ENCODE measurements around the gene CHCT1.
"Not testable (repeated sequence)": the region's sequence is repeated elsewhere in the genome, so short reads cannot be mapped to it uniquely, and the experiment has no call there.

The CHCT1 gene

DNA sequence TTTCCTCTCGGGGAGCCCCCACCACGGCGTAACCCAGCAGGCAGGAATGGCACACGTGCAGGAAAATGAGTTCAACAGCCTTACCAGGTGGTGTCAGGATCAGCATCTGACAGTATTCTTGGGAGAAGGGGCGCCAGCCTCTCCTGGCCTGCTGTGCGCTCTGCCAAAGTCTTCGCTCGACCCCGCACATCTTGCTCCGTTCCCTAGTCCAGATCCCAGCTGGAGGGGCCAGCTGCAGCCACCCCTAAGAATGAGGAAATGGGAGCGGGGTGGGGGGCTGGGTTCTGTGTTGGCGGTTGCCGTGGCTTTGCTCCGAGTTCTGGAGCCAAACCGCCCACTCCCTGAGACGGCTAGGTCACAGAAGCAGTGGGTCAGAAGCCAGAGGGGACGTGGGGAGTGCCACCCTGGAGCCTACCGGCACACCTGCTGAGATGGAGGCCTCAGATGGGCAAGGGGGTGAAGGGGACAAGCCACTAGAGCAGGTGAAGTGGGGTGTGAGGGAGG lies at the start of gene CHCT1:
CHCT1 (plus strand) TSS at position 328 of the 504 bp plus-strand sequence; CDS start at position 432, 104 bp downstream.
- peak within 1 kb of the TSS; percentile 54 for H3K4me3 ChIP-seq (ENCODE audit: low read depth, low read length)

DNA sequence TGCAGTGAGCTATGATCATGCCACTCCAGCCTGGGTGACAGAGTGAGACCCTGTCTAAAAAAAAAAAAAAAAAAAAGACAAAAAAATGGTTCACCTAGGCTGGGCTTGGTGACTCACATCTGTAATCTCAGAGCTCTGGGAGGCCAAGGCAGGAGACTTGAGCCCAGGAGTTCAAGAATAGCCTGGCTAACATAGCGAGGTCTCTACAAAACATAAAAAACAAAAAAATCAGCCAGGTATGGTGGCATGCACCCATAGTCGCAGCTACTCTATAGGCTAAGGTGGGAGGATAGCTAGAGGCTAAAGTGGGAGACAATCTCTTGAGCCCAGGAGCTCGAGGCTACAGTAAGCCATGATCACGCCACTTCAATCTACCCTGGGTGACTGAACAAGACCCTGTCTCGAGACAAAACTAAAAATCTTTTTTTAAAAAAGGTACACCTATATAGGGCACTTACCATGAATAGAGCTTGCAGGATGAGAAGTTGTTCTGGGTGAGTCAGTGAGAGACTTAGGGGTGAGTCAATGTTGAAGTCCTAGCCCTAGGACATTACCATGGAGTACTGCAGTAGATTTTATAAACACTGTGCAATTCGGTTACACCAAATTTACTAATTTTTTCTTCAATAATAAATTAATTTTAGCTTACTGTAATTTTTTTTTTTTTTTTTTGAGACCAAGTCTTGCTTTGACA lies 49.4 kb upstream of the CHCT1 start:
- H3K4me3 ChIP-seq (ENCODE audit: low read depth, low read length) = no peak overlapping the region

DNA sequence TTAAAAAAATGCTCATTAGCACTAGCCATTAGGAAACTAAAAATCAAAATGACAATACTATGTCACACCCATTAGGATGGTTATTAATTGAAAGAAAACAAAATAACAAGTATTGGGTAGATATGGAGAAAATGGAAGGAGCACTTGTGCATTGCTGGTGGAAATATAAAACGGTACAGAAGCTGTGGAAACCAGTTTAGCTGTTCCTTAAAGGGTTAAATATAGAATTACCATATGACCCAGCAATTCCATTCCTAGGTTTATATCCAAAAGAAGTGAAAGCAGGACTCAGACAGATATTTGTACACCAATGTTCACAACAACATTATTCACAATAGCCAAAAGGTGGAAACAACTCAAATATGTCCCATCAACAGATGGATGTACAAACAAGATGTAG lies 44.1 kb upstream of the CHCT1 start:
- not testable (repeated sequence) for H3K4me3 ChIP-seq (ENCODE audit: low read depth, low read length)

DNA sequence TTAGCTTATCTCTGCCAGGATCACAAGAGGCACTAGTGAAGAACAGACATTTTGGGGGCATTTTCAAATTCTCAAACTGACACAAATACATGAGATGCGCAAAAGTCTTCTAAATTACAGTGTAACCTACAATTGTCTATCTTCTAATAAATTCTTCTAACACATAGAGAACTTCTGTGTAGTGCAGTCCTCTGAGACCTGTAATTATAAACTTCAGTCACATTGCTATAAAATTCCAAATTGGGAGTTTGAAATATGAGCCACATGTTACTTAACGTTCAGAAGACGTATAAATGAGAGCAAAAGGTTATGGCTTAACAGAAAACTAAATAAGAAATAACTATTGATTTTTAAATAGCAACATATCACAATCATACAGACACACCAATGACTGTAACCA lies 42.8 kb upstream of the CHCT1 start:
- H3K4me3 ChIP-seq (ENCODE audit: low read depth, low read length) = not testable (repeated sequence)

DNA sequence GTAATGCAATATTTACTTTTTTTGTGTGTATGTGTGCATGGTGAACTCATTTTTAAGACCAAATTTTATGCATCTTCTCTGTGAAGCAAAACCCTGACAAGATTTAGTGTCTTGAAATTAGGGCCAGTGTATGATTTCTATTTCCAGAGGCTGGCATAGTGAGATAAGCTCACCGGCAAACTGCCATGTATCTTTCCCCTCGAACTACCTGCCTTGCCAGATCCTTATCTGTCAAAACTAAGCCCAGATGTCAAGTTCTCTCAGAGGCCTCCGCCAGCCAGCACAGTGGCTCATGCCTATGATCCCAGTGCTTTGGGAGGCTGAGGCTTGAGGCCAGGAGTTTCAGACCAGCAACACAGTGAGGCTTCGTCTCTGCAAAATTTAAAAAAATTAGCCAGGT lies 40.3 kb upstream of the CHCT1 start:
- H3K4me3 ChIP-seq (ENCODE audit: low read depth, low read length) = no peak overlapping the region

DNA sequence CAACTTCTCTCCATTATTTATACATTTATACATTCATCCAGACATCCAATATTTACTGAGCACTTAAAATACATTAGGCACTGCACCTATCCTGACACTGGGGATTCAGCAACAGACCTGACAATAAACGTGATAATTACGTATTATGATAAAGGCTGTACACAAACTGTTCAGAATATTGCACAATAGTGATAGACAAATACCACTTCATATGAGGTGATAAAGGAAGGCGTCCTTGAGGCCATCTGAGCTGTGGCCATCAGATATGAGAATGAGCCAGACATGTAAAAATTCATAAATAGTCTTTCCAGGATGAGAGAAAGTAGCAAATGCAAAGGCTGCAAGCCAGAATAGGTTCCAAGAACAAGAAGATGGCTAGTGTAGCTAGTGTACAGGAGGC lies 38.9 kb upstream of the CHCT1 start:
- no peak overlapping the region for H3K4me3 ChIP-seq (ENCODE audit: low read depth, low read length)

DNA sequence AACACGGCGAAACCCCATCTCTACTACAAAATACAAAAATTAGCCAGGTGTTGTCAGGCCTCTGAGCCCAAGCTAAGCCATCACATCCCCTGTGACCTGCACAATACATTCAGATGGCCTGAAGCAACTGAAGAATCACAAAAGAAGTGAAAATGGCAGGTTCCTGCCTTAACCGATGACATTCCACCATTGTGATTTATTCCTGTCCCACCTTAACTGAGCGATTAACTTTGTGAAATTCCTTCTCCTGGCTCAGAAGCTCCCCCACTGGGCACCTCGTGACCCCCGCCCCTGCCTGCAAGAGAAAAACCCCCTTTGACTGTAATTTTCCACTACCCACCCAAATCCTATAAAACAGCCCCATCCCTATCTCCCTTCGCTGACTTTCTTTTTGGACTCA lies 37.4 kb upstream of the CHCT1 start:
- H3K4me3 ChIP-seq (ENCODE audit: low read depth, low read length) = not testable (repeated sequence)

DNA sequence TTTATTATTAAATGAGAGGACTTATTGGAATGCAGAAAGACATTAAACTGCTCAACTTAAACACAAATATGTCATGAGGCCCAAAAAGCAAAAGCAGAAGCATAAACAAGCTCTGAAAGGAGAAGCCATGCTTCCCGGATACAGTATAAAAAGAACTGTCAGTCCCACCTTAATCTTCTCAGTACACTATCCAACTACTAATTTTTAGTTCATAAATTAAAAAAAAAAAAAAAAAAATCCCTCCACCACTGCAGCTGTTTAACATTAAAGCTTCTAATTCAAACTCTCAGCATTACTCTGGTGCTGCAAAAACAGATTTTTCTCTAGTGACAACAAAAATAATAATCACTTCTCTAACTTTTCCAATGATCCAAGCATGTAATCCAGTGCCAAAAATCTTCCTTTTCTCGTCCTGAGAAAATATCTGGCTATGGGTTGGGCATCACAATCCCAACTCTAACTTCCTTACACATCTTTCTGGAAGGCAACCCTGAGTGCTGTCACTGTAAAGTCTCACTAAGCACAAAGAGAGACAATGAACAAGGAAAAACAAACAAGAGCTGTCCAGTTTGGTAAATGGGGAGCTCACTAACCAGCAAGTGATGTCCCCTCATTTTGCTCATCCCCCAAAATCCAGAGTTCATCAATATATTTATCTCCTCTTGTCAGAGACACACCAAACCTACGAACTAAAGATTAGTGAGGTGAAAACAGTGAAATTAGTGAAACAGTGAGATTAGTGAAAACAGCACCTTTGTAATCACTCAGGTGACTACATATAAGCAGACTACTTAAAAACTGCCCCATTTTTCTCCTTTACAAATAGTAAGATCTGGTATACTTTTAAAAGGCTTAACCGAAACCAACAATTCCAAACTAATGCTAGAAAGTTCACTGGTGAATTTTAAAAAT lies 35.9 kb upstream of the CHCT1 start:
- H3K4me3 ChIP-seq (ENCODE audit: low read depth, low read length) = no peak overlapping the region

DNA sequence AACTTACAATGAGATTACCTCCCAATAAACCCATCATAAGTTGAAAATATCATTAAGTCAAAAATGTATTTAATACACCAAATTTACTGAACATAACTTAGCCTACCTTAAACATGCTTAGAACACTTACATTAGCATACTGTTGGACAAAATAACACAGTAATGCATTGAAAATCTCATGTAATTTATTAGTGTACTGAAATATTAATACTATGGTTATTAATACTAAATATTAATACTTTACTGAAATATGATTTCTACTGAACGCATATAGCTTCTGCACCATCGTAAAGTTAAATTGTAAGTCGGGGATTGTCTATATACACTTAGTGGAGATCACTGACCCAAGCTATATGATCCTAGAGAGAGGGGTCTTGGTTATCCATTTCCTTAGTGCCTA lies 34.6 kb upstream of the CHCT1 start:
- no peak overlapping the region for H3K4me3 ChIP-seq (ENCODE audit: low read depth, low read length)

DNA sequence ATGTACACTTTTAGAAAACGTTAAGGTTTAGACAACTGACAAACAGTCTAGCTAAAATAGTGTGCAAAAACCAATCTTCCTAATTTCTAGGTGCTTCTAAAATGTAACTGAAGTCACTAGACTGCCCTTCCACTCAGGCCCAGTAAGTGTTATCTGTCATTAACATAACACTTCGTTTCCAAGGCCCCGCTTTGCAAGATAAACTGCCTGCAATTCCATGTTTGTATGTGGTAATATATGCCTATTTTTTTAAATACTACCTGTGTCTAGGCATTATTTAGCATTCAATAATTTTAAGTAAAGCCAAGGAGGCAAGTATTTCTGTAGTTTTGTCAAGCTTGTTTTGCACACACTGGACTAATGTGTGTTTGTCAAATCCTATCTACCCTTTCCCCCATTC lies 33.5 kb upstream of the CHCT1 start:
- no peak overlapping the region for H3K4me3 ChIP-seq (ENCODE audit: low read depth, low read length)

DNA sequence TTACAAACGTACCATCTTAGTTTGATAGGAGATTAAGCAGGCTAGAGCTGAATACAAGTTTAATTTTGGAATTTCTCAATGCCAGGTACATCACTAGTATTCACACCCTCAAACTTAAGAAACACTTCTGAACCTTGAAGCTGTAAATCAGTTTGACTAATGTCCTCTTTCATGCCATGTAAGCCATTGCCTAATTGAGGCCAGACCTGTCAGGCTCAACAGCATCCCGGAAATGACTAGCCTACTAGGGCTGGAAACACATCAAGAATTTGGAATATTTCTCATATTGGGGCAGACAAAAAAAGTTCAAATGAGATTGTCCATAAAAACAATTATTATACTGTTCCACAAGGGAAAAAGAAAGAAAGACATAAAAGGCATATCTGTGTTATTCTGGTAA lies 32.1 kb upstream of the CHCT1 start:
- peak overlapping the region; percentile 96 for H3K4me3 ChIP-seq (ENCODE audit: low read depth, low read length)

DNA sequence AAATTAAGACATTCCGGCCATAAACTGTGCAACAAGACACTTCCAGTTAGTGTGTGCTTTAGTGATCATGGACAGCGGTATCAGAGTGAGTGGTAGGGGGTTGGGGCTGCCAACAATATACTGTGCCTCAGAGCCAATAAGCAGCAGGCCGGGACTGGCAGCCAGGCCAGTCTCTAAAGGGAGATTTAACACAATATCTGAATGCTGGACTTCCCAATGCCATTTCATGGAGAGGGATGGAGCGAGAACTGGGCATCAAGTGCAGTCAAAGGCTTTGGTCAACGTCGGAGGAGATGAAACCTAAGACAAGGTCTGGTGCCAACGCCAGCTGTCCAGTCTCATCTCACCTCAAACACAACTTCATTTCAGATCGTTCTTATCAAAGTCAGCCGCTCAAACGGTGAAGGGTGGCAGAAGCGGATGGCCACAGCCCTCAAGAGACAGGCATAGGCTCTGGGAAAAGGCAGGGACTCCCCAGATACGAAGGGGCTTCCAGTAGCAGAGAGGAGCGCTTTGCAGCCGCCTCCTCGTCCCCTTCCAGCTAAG lies 31.3 kb upstream of the CHCT1 start:
- H3K4me3 ChIP-seq (ENCODE audit: low read depth, low read length) = peak overlapping the region; percentile 96

DNA sequence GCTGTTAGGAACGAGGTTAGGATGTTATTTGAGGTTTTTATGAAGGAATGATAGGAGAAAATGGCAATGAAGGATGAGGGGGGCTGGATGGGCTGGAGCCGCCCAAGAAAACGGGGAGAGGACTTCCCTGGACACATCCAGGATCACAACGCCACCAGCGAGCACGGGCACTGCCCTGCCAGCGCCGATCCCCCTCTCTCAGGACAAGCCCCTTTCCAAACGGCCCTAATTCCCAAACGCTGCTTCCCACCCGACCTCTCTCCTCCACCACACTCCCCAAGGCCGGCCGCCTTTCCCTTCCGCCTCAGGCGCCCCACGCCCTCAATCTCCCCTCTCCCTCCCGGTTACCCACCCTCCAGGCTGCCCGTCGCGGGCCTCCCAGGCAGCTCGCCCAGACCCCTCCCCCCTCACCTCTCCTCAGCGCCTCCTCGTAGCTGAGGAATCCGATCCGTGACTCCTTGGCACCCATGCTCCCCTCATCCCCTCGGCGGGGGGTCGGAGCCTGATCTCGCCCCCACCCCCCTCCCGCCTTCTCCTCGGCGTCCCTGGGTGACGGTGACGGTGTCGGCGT lies 30.7 kb upstream of the CHCT1 start:
- H3K4me3 ChIP-seq (ENCODE audit: low read depth, low read length) = peak overlapping the region; percentile 96

DNA sequence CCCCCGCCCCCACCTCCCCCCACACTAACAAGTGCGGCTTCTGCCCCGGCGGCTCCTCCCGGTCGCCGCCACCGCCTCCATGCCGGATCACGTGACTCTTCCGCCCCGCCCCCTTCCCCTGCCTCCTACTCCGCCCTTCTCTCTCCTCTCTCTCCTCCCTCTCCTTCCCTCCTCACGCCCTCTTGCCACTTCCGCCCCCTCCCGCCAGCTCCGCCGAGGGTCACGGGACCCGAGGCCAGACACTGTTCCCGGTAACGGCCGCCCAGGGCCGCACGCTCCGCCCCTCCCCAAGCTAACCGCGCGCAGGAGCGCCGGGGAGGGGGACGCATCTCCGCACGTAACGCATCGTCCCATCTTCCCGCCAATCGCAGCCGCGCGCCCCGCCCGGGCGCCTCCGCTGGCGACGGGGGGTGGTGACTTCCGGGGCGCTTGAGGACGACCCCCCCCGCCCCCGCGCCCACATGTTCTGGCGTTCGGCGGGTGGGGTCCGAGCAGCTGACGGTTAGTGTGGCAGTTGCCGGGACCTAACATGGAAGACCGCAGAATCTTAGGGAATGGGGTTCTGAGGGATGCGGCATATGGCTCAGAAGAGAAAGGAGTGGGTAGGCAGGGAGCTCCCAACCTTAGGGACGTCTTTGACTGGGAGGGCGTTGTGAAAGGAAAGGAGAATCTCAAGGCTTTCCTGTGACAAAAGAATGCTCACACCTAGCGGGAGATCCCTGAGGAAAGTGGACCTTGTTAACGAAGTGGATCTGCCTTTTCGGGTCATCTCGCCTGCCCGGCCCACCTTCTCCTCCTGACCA lies 30.0 kb upstream of the CHCT1 start, which contains the start of gene USP32:
USP32 (minus strand) TSS at position 92 of the 803 bp plus-strand sequence. CDS start 194 bp downstream, outside the sequence.
- H3K4me3 ChIP-seq (ENCODE audit: low read depth, low read length) = peak within 1 kb of the TSS; percentile 96

DNA sequence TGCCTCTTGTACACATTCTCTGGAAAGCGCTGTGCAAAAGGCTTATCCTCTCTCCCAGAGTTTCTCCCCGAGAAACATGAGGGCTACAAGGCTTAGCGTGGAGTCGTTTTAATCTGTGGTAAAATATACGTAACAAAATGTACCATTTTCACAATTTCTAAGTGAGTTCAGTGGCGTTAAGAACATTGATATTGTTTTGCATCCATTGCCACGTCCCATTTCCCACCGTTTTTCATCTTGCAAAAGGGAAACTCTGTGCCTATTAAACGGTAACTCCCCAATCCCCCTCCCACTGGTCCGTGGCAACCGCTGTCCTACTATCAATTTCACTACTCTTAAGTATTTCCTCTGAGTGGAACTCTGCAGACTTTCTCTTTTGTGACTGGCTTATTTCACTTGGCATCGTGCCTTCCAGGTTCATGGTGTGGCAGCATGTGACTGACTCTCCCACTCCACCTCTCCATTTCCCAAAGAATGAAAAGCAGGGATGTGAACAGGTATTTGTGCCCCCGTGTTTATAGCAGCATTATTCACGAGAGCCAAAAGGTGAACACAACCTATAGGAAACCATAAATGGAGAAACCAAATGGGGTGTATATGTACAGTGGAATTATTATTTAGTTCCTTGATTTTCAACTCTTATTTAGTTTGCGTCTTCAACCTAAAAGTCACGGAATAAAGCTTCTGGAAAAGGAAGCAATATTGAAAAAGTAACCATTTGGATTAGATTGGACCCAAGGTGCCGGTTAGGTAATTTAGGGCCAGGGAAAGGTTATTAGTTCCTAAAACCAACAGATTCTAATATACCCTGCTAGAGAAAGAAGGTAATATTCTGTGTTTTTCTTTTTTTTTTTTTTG lies 29.2 kb upstream of the CHCT1 start:
- peak overlapping the region; percentile 96 for H3K4me3 ChIP-seq (ENCODE audit: low read depth, low read length)

DNA sequence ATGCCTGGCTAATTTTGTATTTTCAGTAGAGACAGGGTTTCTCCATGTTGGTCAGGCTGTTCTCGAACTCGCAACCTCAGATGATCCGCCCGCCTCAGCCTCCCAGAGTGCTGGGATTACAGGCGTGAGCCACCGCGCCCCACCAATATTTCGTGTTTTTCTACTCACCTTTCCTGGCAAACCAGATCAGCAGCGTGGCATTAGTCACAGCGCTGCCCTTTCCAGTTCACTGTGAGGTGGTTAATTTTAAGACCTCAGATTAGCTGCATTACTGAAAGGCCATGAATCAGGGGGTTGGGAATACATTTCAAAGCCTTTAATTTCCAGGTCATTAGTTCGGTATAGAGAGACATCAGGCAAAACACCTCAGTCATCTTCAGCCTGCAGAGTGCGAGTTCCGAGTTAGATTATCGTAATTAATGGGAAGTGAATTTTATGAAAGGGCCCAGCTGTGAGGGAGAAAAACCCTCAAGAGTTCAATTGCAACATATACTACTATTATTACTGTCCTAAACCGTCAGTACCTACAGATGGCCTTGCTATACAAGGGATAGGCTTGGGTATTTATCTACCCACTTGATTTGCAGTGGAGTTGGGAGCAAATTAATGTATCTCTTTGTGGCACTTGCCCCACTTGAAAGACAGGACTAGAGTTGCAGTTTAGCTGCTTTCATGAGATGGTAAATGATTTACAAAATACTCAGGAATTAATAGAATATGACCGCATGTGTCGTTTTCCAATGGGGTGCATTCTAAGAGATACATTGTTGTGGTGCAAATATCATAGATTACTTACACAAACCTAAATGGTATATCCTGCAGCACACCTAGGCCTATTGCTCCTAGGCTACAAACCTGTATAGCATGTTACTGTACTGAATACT lies 28.2 kb upstream of the CHCT1 start:
- no peak overlapping the region for H3K4me3 ChIP-seq (ENCODE audit: low read depth, low read length)

DNA sequence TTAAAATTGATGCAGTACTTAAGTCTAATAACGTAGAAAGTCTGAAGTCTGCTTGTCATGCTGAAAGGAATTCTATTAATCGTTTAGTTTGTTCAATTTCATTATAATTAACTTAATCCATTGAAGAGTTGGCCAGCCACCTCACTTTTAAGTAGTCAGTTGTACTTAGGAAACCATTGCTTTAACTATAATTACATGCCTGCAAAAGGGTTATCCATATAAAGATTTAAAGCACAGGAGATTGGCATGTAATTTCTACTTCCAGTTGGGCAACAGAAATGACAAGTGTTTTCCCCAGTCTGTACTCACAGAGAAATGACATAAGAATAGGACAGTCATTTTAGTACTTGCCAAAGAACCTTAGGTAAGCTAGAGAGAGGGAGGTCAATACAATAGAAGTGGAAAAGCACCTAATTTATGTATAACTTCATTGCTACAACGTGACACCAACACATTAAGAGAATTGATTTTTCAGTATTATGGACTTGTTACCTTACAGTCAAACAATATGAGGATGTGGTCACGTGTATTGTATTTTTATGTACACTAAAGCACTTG lies 26.7 kb upstream of the CHCT1 start:
- no peak overlapping the region for H3K4me3 ChIP-seq (ENCODE audit: low read depth, low read length)

DNA sequence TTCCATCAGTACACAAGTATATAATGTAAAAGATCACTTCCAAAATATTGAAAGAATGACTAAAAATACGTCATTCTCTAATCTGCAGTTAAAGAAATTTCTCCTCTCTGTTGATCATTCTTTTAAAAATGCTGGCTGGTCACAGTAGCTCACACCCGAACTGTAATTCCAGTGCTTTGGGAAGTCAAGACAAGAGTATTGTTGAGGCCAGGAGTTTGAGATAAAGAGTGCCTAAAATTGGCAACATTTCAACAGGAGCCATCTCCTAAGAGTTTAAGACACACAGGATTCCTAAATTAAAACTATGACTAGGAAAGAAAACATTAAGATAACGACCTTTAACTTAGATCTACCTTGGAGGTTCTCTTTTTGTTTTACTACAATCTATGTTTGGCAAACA lies 25.9 kb upstream of the CHCT1 start:
- H3K4me3 ChIP-seq (ENCODE audit: low read depth, low read length) = no peak overlapping the region
